ENCODE measurements around the gene PPARGC1A.

PPARGC1A gene

DNA sequence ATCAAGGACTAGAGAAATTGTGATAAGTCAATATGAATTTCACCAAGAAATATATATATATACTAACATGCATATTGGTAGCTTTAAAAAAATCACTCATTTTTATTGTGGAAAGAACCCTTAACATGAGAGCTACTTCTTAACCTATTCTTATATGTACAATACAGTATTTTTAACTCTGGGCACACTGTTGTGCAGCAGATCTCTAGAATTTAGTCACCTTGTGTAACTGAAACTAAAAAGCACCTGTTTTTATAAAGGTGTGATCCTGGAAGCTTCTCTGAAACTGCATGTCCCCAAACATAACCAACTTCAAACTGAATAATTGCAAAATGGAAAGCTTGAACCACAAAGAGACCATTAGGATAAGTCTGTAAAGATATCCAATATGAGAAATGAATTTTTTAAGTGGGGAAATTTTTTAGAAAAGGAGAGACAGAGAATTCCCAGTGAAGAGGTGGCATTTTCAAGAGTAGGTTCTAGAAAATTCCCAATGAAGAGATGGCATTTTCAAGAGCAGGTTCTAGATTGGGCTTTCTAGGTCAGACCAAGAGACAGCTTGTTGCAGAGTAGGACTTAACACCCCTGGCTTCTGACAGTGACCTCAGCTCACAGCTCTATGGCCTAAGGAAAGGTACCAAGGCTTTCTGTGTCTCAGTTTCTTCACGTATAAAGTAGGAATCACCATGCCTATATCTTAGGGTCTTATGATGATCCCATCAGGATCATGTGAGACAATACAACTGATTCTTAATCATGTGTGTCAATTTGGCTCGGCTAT is 22.0 kb upstream of the PPARGC1A start:
- no peak for DNase-seq (ENCODE audit: low read depth)

GRCh38 chr4:23909671-23910070 is 19.8 kb upstream of the PPARGC1A start:
- no peak for DNase-seq (ENCODE audit: low read depth)

DNA sequence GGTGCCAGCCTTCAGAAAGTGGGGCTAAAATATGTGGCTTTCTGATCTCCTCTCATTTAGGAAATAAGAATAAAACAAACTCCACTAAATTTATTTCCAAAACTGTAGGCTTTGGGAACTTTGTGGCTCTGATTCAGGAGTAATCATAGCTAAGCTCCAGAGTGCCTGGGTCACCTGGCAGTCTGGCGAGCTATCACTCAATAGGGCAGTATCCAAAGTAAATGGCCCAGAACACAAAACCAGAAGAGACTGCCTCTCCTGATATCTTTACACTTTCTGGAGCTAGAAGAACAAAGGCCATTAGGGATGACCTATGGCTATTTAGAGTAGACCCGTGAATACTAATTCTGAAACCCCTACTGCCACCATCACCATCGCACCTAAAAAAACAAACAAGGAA is 17.0 kb upstream of the PPARGC1A start:
- DNase-seq (ENCODE audit: low read depth) = no peak

DNA sequence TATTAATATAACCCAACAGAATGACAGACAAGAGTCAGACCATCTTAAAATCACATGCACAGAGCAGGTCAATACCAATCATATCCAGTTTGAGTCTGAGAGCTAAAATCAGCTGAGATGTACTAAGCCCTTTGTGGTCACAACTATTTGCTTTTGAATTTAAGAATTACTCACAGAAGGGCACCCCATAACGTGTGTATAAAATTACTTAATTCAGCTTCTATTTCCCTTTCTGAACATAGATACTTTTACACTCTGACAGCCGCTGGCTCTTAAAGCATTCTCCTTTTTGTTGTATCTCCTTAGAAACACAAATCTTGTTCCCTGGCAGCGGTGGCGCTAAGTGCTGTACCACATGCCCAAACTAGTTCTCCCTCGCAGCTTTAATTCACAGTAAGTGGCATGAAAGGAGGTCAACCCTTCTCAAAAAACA is 14.8 kb upstream of the PPARGC1A start:
- DNase-seq (ENCODE audit: low read depth) = no peak

- DNase-seq (ENCODE audit: low read depth) = no peak
Observed at GRCh38 chr4:23903859-23904438, 14.1 kb upstream of the PPARGC1A start.

- DNase-seq (ENCODE audit: low read depth) = no peak
Observed at GRCh38 chr4:23902222-23902804, 12.5 kb upstream of the PPARGC1A start.

DNA sequence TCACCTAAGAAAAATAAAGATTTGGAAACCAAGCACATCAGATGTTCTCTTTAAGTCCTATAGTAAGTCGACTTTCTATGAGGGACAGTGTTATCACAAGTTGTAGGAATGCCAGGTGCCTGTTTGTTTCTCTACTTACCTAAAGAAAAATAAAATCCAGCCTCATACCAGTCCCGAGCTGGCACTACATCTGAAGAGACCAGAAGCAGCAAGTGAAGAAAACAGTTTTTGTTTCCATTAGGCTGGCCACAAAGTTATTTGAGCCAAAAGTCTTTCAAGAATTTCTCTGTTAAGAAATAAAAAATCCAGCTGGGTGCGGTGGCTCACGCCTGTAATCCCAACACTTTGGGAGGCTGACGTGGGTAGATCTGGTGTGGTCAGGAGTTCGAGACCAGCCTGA is 10.8 kb upstream of the PPARGC1A start:
- DNase-seq (ENCODE audit: low read depth) = no peak

- no peak for DNase-seq (ENCODE audit: low read depth)
Observed at GRCh38 chr4:23899565-23899964, 9.7 kb upstream of the PPARGC1A start.

- no peak for DNase-seq (ENCODE audit: low read depth)
Observed at GRCh38 chr4:23897564-23898109, 7.8 kb upstream of the PPARGC1A start.

DNA sequence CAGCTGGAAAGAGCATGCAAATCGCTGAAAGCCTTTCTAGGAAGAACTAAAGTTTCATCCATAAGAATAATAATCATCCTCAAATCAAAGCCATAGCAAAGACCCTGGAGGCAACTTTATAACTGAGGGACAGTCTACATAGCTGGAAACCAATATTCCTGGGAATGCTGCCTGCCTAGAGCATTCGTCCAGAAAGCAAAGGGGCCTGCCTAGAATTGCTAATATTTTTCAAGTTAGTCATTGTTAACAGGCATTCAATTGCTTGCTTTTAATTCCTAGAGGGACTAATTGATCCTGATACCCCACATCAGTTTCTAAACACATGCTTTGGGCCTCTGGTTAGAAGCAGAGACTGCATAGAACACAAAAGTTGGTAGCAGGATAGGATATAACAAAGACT is 4.2 kb upstream of the PPARGC1A start:
- no peak for DNase-seq (ENCODE audit: low read depth)

DNA sequence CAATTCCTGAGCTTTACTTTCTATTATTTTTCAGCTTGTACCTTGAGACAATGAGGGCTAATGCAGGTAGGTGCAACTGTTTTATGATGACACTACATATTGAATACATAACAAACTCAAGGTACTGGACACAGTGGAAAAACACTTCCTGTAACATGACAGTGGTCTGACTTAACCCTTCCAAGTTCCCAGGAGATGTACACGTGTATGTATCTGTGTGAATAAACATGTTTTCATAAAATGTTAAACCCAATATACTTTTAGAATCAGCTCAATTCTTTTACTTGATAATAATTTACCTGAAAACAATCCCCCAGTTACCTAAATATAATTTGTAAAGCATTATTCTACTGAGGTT is 1.2 kb upstream of the PPARGC1A start:
- no peak for DNase-seq (ENCODE audit: low read depth)

DNA sequence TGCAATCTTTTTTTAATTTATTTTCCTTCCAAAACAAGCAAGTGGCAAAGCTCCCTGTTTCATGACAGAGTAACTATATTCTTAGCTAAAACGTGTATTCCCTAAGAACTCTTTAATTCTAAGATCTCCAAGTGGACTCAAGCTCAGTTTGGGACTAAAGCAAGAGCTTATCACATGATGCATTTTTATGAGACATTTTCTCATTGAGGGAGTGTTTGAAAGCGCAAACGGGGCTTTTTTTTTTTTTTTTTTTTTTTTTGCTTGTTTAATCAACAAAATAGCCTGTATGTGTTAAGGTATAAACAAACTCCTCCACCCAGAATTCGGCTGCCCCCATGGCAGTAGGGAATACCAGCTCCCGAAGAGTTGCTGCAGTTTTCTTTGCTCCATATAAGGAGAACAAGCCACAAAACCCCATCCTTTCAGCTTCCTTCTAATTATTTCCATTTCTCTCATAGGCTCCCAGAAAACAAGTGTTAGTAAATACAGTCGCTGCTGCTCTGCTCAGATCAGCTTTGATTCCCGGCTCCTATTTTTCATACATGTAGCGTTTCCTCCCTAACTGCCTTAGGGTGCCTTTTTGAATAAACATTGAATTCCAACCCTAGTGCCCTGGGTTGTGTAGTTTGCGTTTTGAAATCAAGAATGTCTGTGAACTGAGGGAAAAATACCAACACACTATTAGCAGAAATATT is 669 bp upstream of the PPARGC1A start:
- DNase-seq (ENCODE audit: low read depth) = no peak

DNA sequence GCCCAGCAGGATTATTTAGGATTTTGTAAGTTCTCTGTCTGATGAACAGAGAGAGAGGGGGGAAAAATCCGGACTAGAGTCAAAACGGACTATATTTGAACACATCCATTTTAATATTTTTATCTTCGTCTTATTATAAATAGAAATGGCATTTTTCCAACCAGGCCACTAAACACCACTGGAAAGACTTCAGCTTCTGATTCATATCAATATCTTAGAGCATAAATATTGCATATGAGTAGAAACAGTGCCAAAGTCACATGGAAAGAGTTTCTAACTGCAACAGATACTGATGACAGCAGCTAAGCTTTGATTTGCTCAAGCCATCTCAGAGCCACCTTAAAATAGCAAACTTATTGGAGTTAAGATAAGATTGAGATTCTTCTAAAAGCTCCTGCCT is 456 bp downstream of the PPARGC1A start:
- DNase-seq (ENCODE audit: low read depth) = no peak

DNA sequence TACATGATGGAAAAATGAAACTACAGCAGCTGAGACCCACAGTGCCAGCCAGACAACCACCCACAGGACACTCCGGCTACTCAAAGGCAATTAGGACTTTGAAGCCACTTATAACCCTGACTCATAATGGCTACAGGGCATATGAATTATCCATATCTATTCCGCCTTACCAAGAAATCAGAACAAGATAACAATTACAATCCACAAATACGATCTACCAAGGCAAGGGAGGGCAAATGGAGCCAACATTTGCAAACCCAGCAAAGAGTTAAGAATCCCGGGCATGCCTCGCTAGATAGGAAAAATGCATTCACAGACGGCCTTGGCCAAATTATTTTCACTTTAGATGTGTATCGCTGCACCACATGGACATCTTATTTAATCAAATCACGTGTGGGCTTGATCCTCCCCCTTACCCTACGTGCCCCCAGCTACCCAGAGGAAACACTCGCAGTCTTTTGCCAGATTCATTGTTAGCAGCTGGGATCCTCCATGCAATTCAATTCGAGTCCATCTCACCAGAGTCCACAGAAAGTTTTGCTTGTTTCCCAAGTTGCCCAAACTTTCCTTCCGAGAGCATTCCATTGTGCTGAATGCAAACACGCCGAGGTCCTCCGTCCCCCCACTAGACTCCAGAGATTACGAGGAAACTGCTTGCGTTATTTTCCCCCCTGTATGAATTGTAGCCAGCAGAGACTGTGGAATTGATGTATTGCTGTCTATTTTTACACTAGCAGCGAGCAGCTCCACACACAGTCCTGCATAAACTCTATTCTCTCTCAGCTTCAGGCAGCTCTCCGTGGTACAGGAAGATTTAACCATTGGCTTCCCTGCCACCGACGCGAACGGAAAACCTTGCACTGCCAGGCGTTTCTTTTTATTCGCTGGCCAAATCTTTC is 1.2 kb downstream of the PPARGC1A start:
- no peak for DNase-seq (ENCODE audit: low read depth)

- no peak for DNase-seq (ENCODE audit: low read depth)
Observed at GRCh38 chr4:23887989-23888388, 1.9 kb downstream of the PPARGC1A start.

- no peak for DNase-seq (ENCODE audit: low read depth)
Observed at GRCh38 chr4:23887173-23887572, 2.7 kb downstream of the PPARGC1A start.

- no peak for DNase-seq (ENCODE audit: low read depth)
Observed at GRCh38 chr4:23885943-23886590, 3.8 kb downstream of the PPARGC1A start.

- no peak for DNase-seq (ENCODE audit: low read depth)
Observed at GRCh38 chr4:23884741-23885140, 5.1 kb downstream of the PPARGC1A start.

DNA sequence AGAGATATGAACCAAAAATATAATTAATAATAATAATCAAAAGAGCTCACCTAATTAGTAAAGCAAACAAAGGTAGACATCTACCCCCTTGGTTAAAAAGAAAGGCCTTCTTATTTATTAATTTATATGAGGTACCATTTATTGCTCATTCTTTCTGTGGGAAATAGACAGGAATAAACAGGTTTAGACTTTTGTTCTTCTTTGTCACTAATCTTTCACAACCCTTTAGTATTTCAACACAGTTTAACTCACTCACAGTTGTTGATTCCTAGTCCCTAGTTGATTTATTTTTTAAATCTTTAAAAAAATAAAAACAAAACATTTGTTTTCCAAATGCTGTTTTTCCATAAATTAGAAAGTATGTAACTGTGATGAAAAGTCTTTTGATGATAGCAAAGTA is 5.6 kb downstream of the PPARGC1A start:
- no peak for DNase-seq (ENCODE audit: low read depth)

- DNase-seq (ENCODE audit: low read depth) = no peak
Observed at GRCh38 chr4:23882976-23883531, 6.8 kb downstream of the PPARGC1A start.

Measured in stimulated activated CD8-positive, alpha-beta memory T cell treated with anti-CD3 and anti-CD28 coated beads, Interleukin-12 subunit alpha, Interleukin-12 subunit beta, amount 100 ng/mL, for 1 hour (primary cell).